Astrocyte of the spinal cord (primary cell): ENCODE measurements around the gene PTGFRN.

Experiments used
- DNase-seq: peaks from one replicate; pipeline ENCODE4 v3.0.0; 2011; ENCODE audit warnings: low read depth, low spot score
- H3K4me3 ChIP-seq: 2 replicates; pipeline ENCODE4 v1.5.1; 2011; ENCODE audit warnings: low read depth, mild to moderate bottlenecking, low read length, moderate library complexity
- CTCF ChIP-seq: IDR thresholded peaks from 2 replicates; pipeline ENCODE4 v1.5.1; 2012; ENCODE audit warnings: low read depth, mild to moderate bottlenecking, low read length, inconsistent platforms
- in situ Hi-C: cut with HindIII; loops from 2 replicates; pipeline ENCODE4 v1.10.0; 2017; ENCODE audit warnings: low sequenced_read_pairs

PTGFRN gene

GRCh38 chr1:116908820-116909511 lies 750 bp upstream of the PTGFRN start:
- peak overlapping the region; percentile 58 for H3K4me3 ChIP-seq
- no peak for DNase-seq
- TF ChIP-seq CTCF, result no peak
- in situ Hi-C loops, result no loop called here

- H3K4me3 ChIP-seq, result peak overlapping the region; percentile 58
- in situ Hi-C loops, result no loop called here
- no peak for TF ChIP-seq CTCF
- peak; percentile 28 for DNase-seq
Measured at GRCh38 chr1:116910379-116911187, 867 bp downstream of the PTGFRN start.

- TF ChIP-seq CTCF, result no peak
- in situ Hi-C loops, result no loop called here
- no peak overlapping the region for H3K4me3 ChIP-seq
Measured at GRCh38 chr1:116911188-116911553, 1.5 kb downstream of the PTGFRN start.

GRCh38 chr1:116911779-116912469 lies 2.2 kb downstream of the PTGFRN start:
- DNase-seq, result no peak
- in situ Hi-C loops, result no loop called here
- no peak for TF ChIP-seq CTCF
- no peak overlapping the region for H3K4me3 ChIP-seq

More at GRCh38 chr1:116911188-116911553, 1.5 kb downstream of the PTGFRN start:
- DNase-seq, result no peak

- in situ Hi-C loops, result no loop called here
- H3K4me3 ChIP-seq, result no peak overlapping the region
- TF ChIP-seq CTCF, result no peak
- DNase-seq, result no peak
Measured at GRCh38 chr1:116912846-116913245, 3.1 kb downstream of the PTGFRN start.

GRCh38 chr1:116913941-116914340 lies 4.2 kb downstream of the PTGFRN start:
- in situ Hi-C loops, result no loop called here
- no peak for TF ChIP-seq CTCF
- DNase-seq, result no peak
- no peak overlapping the region for H3K4me3 ChIP-seq
